Frontal cortex (tissue), 4 donors: ENCODE results near the gene MAP4K3. TPM values are rescaled to one million over a fixed set of nuclear protein-coding genes. Genes with fewer than 3 reads are reported as not detected.
A peak's percentile ranks its signal among the peaks of the same experiment; 100 is the strongest.

Source experiments
- DNase-seq, 2 donors: peaks; one replicate each; pipeline ENCODE4 v3.0.0; 2012; ENCODE audit warnings: low spot score in 2 of 2
- FAIRE-seq: peaks from 2 replicates; lab custom pipeline; 2012; peaks lifted over from hg19 to GRCh38; lab: Jason Lieb, UNC
- total RNA-seq: library from RNA; depleted of rRNA; stranded (reverse); fragments of >200 nt; gene quantifications from one replicate; pipeline ENCODE4 v1.2.3, GENCODE V29; 2014
- donor health status: control.
- donor health status: control.
- donor health status: control.

Gene MAP4K3
- total RNA-seq, 1 donor from 2014 or later = 104 TPM

GRCh38 chr2:39447266-39448168 lies 10.4 kb upstream of the MAP4K3 start:
- DNase-seq (no peak), FAIRE-seq (no peak)

- no peak for DNase-seq
- FAIRE-seq = no peak
Observed at GRCh38 chr2:39445934-39446333, 8.8 kb upstream of the MAP4K3 start.

GRCh38 chr2:39443009-39443408 lies 5.9 kb upstream of the MAP4K3 start:
- FAIRE-seq = no peak
- DNase-seq = no peak

GRCh38 chr2:39437522-39438296 lies 624 bp upstream of the MAP4K3 start:
- DNase-seq = peak; percentile 41 to 47
- FAIRE-seq = no peak

- FAIRE-seq (no peak), DNase-seq (peak in 1 of 2 donors; percentile 41)
Observed at GRCh38 chr2:39435741-39436591, 1.1 kb downstream of the MAP4K3 start.

- peak in 1 of 2 donors; percentile 15 for DNase-seq
- FAIRE-seq = no peak
Observed at GRCh38 chr2:39435234-39435633, 1.9 kb downstream of the MAP4K3 start.

- no peak for FAIRE-seq
- no peak for DNase-seq
Observed at GRCh38 chr2:39434233-39434897, 2.7 kb downstream of the MAP4K3 start.

GRCh38 chr2:39433586-39434195 lies 3.4 kb downstream of the MAP4K3 start:
- no peak for FAIRE-seq

GRCh38 chr2:39432701-39433100 lies 4.4 kb downstream of the MAP4K3 start:
- DNase-seq (no peak), FAIRE-seq (no peak)

More at GRCh38 chr2:39433586-39434195, 3.4 kb downstream of the MAP4K3 start:
- no peak for DNase-seq

- FAIRE-seq (no peak), DNase-seq (no peak)
Observed at GRCh38 chr2:39431592-39432316, 5.3 kb downstream of the MAP4K3 start.

- DNase-seq (no peak), FAIRE-seq (no peak)
Observed at GRCh38 chr2:39429746-39430145, 7.3 kb downstream of the MAP4K3 start.

GRCh38 chr2:39424951-39425350 lies 12.1 kb downstream of the MAP4K3 start:
- DNase-seq (no peak), FAIRE-seq (no peak)

GRCh38 chr2:39422700-39423099 lies 14.4 kb downstream of the MAP4K3 start:
- DNase-seq (no peak), FAIRE-seq (no peak)

GRCh38 chr2:39421354-39421753 lies 15.7 kb downstream of the MAP4K3 start:
- FAIRE-seq (no peak), DNase-seq (no peak)

- FAIRE-seq (peak; percentile 50), DNase-seq (no peak)
Observed at GRCh38 chr2:39419282-39420223, 17.5 kb downstream of the MAP4K3 start.

GRCh38 chr2:39418491-39418890 lies 18.6 kb downstream of the MAP4K3 start:
- DNase-seq (no peak), FAIRE-seq (no peak)

- FAIRE-seq (no peak), DNase-seq (no peak)
Observed at GRCh38 chr2:39416140-39416539, 20.9 kb downstream of the MAP4K3 start.
